ENCODE measurements around the gene CPNE7.

- TF ChIP-seq POGZ (CRISPR knock-in tag; IDR thresholded peaks at IDR 0.05) (no peak), RBM22 (optimal IDR thresholded peaks at IDR 0.05; ENCODE audit: low read length) (no peak)
Observed at GRCh38 chr16:89553733-89554132, 21.8 kb upstream of the CPNE7 start.

Measured in HepG2 (cell line).